Dedifferentiated amniotic fluid mesenchymal stem cell (primary cell): ENCODE results near the gene DPYD.
"Not testable (repeated sequence)": the region's sequence is repeated elsewhere in the genome, so short reads cannot be mapped to it uniquely, and the experiment has no call there.

Experiments used
- DNase-seq: peaks from one replicate; pipeline ENCODE4 v3.0.0-alpha.2; 2016; ENCODE audit errors: extremely low spot score

DPYD gene

DNA sequence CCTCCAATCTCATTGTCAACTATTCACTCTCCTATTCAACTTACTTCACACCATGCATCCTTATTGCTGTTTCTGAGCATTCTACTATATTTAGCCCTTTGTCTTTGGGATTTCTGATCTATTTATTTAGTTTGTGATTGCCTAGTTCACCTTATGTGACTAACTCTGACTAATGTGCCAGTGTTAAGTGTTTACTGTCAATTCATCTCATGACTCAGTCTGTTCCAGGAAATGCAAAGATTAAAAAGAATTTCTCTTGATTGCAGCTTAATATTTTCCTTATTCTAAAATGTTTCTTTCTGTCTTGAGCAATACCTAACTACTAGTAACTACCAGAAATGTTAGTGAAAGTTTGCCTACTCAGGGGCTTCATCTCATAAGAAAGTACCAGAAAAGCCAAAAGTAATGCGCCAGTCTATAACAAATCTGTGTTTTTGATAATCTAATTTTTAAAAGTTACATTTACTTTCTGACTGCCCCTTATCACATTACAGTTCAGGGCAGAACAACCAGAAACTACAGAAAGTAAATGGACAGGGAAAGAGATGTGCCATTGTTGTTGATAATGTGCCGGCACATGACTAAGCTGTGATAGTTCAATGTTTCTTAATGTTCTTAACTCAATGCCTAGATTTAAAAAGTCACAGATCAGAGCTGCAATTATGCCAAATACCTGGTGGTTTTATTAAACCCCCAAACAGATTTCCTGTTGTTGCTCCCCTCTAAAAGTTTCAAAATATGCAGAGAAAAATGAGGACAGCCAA is 642.8 kb downstream of the DPYD start:
- DNase-seq = peak; percentile 75

DNA sequence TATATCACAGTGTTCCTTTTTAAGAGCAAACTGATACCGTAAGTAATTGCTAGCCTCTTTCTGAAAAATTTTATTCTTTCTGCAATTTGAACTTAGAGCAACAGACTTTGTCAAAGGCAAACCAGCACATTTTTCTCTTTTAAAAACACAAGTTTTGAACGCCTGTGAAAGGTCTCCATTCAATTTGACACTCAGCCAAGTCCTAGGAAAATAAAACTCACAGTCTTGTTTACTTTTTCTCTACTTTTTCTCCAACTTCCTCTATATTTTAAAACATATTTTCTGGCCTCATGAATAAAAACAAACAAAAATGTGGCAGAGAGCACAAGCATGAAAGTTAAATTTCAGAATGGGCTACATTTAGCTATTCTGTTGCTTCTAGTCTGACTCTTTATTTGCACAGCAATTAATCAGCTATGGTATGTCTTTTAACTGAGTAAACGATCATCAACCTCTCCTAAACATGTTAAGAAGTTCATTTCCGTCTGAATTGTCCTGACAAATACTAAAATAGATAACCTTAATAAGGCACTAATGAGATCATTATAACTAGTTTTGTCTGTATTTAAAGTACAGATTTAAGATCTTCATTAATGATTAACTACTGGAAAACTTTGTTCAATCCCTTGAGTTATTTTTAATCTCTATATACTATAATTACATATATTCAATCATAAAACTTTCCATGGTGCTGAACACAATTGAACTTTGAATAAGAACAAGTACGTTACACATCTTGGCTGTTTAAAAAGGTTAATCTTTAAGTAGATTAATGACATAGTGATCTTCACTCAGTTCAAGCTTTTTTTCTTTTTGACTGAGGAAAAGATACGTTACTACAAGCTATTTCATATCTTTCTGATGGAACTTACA is 648.7 kb downstream of the DPYD start:
- peak; percentile 29 for DNase-seq

GRCh38 chr1:97270508-97271307 is 650.1 kb downstream of the DPYD start:
- no peak for DNase-seq

DNA sequence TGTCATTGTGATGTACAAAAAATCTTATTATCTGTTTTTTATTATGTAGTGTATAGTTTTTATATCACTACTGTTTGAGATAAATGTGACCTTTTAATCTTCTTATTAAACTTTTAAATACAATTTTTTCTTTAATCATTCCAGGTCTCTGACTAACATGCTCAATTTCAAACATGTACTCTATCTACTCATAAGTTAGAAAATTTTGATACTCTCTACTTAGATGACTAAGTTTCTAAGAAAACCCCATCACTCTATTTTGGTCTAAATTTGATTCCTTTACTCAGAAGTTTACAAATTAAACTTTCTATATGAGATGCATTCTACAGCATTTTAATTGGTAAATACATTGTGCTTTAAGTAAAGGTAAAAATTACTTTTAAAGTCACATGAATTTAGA is 655.2 kb downstream of the DPYD start:
- DNase-seq = no peak

DNA sequence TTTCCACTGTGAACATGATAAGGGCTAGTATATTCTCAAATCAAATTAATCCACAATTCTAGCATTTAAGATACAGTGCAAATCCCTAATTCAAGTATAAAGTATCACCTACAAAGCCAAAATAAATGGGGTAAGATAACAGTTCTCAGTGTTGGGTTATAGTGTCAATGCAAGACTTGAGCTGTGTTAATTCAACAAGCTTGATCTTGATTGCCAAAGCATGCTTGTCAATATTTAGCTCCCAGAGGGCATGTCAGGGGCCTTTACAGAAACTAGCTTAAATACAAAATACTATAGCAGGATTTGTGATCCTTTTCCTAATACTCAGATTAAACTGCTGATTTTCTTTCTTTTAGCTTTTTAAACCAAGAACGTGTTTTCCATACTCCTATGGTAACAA is 658.0 kb downstream of the DPYD start:
- no peak for DNase-seq

DNA sequence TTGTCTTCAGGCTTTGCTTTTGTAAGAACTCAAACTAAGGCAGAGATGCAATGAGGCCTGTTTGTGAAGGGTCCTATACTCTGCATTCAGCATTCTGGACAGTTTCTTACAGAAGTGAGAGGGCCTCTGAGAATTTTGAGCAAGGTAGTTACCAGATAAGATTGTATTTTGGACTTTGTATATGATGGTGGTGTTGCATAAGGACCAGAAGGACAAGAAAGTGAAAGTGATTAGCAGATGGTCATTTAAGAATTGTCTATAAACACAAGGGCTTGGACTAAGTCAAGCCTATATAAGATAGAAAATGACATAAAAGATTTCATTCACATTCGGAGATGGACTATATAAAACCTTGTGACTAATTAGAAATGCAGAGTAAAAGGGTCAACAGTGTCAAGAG is 662.2 kb downstream of the DPYD start:
- DNase-seq = no peak

DNA sequence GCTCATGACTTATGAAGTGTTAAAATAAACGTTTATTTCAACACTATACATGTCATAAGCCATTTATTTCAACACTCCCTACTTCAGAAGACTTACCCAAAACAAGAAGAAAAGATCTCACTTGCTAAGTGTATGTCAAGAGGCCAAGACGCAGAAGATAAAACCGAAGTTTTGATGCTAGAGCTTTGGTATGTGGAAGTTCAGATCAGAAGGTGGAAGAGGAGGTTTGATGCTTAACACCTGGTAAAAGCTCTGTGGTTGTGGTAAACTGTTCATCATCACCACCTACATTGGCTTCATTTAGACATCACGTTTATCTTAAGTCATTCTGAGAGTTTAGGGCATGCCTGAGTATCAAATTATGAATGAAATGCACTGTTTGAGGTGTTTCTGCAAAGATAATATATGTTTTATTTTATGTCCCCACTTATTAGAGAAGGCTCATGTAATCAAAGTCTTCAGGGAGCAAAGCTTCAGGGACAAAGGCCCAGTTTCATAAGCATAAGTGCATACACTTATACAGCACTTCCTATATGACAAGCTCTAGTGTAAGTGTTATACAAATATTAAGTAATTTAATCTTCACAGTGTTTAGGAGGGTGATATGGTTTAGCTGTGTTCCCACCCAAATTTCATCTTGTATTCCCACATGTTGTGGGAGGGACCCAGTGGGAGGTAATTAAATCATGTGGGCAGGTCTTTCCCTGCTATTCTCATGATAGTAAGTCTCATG is 665.9 kb downstream of the DPYD start:
- DNase-seq = no peak

DNA sequence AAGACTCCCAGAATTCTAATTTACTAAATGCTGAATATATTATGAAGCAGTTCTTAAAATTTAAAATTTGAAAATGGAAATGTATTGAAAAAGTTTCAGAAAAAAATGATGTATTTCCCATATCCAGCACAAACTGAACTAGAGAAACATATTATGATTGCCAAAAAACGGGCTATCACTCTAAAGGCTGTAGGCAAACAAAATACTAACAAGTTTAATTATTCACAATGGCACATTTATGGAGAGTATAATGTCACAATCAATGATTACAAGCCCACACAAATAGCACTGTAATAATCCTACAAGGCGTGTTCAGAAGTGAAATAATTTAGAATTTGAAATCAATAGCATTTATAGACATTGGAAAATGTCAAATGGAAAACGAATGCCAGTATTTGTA is 667.9 kb downstream of the DPYD start:
- DNase-seq = no peak

DNA sequence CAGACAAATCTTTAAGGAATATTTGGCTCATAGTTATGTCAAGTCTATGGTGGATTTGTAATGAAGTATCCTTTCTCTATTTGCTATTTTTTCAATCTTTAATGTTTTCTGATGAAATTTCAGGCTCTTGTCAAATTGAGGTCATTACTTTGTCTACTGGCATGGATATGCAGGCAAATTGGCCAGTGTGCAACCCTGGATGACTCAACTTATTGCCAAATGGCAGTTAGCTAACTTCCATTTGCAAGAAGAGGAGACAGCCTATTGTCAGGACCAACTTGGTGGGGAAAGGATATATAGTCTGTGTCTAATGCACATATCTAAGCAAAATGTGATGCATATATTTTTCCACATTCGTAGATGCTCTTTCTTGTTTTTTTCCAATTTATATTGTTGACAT is 668.8 kb downstream of the DPYD start:
- peak; percentile 46 for DNase-seq

- peak; percentile 20 for DNase-seq
Observed at GRCh38 chr1:97247196-97247595, 673.6 kb downstream of the DPYD start.

DNA sequence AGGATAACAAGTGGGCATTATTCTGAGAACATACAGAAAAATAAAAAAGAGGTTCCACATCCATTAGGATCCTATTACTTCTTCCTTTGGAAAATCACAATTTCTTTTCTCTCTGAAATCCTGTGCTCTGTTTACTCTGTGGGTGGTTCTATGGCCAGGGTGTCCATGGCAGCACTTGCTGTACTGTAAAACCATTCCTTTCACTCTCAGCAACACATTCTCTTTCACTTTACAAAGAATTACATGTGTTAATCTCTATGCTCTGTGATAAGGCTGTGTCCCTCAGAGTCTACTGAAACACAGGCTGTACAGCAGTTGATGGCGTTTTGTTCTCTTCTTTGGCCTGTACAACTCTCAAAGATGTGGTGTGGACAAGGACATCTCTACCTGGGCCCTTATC is 675.2 kb downstream of the DPYD start:
- peak; percentile 29 for DNase-seq

DNA sequence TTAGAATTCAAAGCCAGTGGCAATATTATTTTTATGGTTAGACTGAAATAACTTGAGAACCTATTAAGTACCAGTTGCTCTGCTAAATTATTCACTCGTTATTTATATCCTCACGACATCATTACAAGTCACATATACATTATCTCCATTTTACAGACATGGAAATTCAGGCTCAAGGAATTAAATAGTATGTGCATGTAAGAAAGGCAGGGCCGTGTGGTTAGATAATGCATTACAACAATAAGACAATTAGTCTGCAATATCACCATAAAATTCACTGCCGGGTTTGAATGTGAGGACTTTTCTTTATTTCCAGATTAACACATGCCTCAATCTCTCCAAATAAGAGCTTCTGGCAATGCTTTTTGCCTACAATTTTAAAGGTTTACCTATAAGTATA is 675.8 kb downstream of the DPYD start:
- DNase-seq = no peak

GRCh38 chr1:97243973-97244560 is 676.8 kb downstream of the DPYD start:
- DNase-seq = no peak

- no peak for DNase-seq
Observed at GRCh38 chr1:97238816-97239215, 682.0 kb downstream of the DPYD start.

- not testable (repeated sequence) for DNase-seq
Observed at GRCh38 chr1:97231354-97231753, 689.5 kb downstream of the DPYD start.

- DNase-seq = no peak
Observed at GRCh38 chr1:97212671-97213070, 708.2 kb downstream of the DPYD start.

- DNase-seq = no peak
Observed at GRCh38 chr1:97210307-97210706, 710.5 kb downstream of the DPYD start.

DNA sequence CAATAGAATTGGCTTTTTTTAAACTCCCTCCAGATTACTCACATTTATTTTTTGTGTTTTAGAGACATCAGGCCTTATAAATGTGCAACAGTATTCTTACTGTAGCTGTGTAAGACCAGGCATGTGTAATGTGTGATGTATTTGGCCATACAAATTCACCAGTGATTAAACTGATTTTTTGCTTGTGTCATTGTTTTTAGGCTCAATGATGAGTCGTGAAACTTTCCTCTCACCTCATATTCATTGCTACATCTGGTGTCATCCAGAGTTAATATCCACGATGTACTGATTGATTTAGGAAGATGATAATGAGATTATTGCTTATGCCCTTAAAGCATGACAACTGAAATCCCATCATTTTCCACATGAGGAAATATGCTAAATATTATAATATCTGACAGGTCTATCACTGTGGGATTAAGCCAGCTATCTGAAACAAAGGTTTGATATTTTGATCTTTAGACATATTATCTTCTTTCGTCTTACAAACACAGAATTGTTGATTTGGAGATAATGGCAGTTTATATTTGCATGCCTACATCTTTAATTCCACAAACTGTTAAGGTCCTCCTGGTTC is 711.4 kb downstream of the DPYD start:
- DNase-seq = no peak

GRCh38 chr1:97207868-97208267 is 713.0 kb downstream of the DPYD start:
- DNase-seq = no peak

GRCh38 chr1:97204468-97204867 is 716.4 kb downstream of the DPYD start:
- DNase-seq = no peak
